Mesenchymal stem cell (in vitro differentiated cells and primary cell): ENCODE data around the gene GGN. TPM values are rescaled to one million over a fixed set of nuclear protein-coding genes. Genes with fewer than 3 reads are reported as not detected.

Experiments
- DNase-seq: peaks from one replicate; pipeline ENCODE4 v3.0.0-alpha.2; 2013
- H2AFZ ChIP-seq: one replicate; pipeline ENCODE4 v1.6.1; 2013; ENCODE audit warnings: low read depth, mild to moderate bottlenecking, control low read depth, inconsistent platforms, low read length, moderate library complexity
- H2AK5ac ChIP-seq: 2 replicates; pipeline ENCODE4 v1.6.1; 2013; ENCODE audit warnings: low read length, moderate library complexity, mild to moderate bottlenecking, inconsistent platforms; ENCODE audit not compliant: severe bottlenecking
- H2BK120ac ChIP-seq: one replicate; pipeline ENCODE4 v1.6.1; 2013; ENCODE audit warnings: low read depth, mild to moderate bottlenecking, inconsistent platforms, low read length, moderate library complexity
- H2BK12ac ChIP-seq, 2 experiments: one replicate each; pipeline ENCODE4 v1.6.1; 2013; ENCODE audit warnings: inconsistent platforms in 2 of 2, low read length in 2 of 2, mild to moderate bottlenecking in 2 of 2, moderate library complexity in 2 of 2, control low read depth in 1 of 2
- H2BK15ac ChIP-seq: one replicate; pipeline ENCODE4 v1.6.1; 2013; ENCODE audit warnings: mild to moderate bottlenecking, low read depth, inconsistent platforms; ENCODE audit not compliant: poor library complexity, severe bottlenecking
- H2BK5ac ChIP-seq: 2 replicates; pipeline ENCODE4 v1.6.1; 2013; ENCODE audit warnings: low read depth, mild to moderate bottlenecking, low read length, control low read depth, inconsistent platforms; ENCODE audit not compliant: poor library complexity, severe bottlenecking
- H3K14ac ChIP-seq, 2 experiments: one replicate each; pipeline ENCODE4 v1.6.1; 2013; ENCODE audit warnings: inconsistent platforms in 2 of 2, low read length in 2 of 2, control low read depth in 1 of 2, mild to moderate bottlenecking in 1 of 2, moderate library complexity in 1 of 2
- H3K18ac ChIP-seq, 2 experiments: one replicate each; pipeline ENCODE4 v1.6.1; 2013; ENCODE audit warnings: inconsistent platforms in 2 of 2, low read length in 2 of 2, control low read depth in 1 of 2, low read depth in 1 of 2, mild to moderate bottlenecking in 1 of 2
- H3K23ac ChIP-seq, 2 experiments: one replicate each; pipeline ENCODE4 v1.6.1; 2013; ENCODE audit warnings: inconsistent platforms in 2 of 2, low read length in 2 of 2, mild to moderate bottlenecking in 2 of 2, moderate library complexity in 2 of 2, control low read depth in 1 of 2
- H3K27ac ChIP-seq: 2 replicates; pipeline ENCODE4 v1.5.1; 2013; ENCODE audit warnings: mild to moderate bottlenecking, moderate library complexity, low read length, control low read depth, inconsistent platforms; ENCODE audit not compliant: poor library complexity, severe bottlenecking
- H3K27me3 ChIP-seq, 2 experiments: 2 replicates each; pipeline versions ENCODE4 v1.6.1 to v1.7.0; 2013; ENCODE audit warnings: low read length in 2 of 2, mild to moderate bottlenecking in 2 of 2, moderate library complexity in 2 of 2, control low read depth in 1 of 2, inconsistent platforms in 1 of 2; ENCODE audit not compliant: control insufficient read depth in 1 of 2, insufficient read depth in 1 of 2
- H3K36me3 ChIP-seq, 2 experiments: 2 replicates each; pipeline versions ENCODE4 v1.6.1 to v1.7.0; 2013; ENCODE audit warnings: low read length in 2 of 2, control low read depth in 1 of 2, inconsistent platforms in 1 of 2, low read depth in 1 of 2, mild to moderate bottlenecking in 1 of 2; ENCODE audit not compliant: insufficient read depth in 2 of 2, control insufficient read depth in 1 of 2
- H3K4ac ChIP-seq, 2 experiments: one replicate each; pipeline ENCODE4 v1.6.1; 2013; ENCODE audit warnings: inconsistent platforms in 2 of 2, low read length in 2 of 2, mild to moderate bottlenecking in 2 of 2, moderate library complexity in 2 of 2, control low read depth in 1 of 2, low read depth in 1 of 2
- H3K4me1 ChIP-seq: 2 replicates; pipeline ENCODE4 v1.6.1; 2013; ENCODE audit warnings: low read depth, low read length, control low read depth; ENCODE audit not compliant: control insufficient read depth, insufficient read depth
- H3K4me2 ChIP-seq: 2 replicates; pipeline ENCODE4 v1.6.1; 2013; ENCODE audit warnings: low read length, mild to moderate bottlenecking, inconsistent platforms; ENCODE audit not compliant: poor library complexity, severe bottlenecking
- H3K4me3 ChIP-seq, 2 experiments: 2 replicates each; pipeline versions ENCODE4 v1.5.1 to v1.7.0; 2013; ENCODE audit warnings: low read length in 2 of 2, mild to moderate bottlenecking in 2 of 2, control low read depth in 1 of 2, low read depth in 1 of 2; ENCODE audit not compliant: insufficient read depth in 1 of 2
- H3K79me1 ChIP-seq: replicated peaks from 2 replicates; pipeline ENCODE4 v1.6.1; 2013; ENCODE audit warnings: mild to moderate bottlenecking, control low read depth, low read length, inconsistent platforms; ENCODE audit not compliant: poor library complexity, severe bottlenecking
- H3K9ac ChIP-seq: 2 replicates; pipeline ENCODE4 v1.7.0; 2013; ENCODE audit warnings: mild to moderate bottlenecking, low read length, moderate library complexity
- H3K9me3 ChIP-seq: 2 replicates; pipeline ENCODE4 v1.7.0; 2013; ENCODE audit warnings: mild to moderate bottlenecking, low read length; ENCODE audit not compliant: control insufficient read depth
- H4K8ac ChIP-seq: one replicate; pipeline ENCODE4 v1.6.1; 2013; ENCODE audit warnings: inconsistent platforms, mild to moderate bottlenecking, low read length, moderate library complexity
- H4K91ac ChIP-seq: one replicate; pipeline ENCODE4 v1.6.1; 2013; ENCODE audit warnings: mild to moderate bottlenecking, low read length, inconsistent platforms
- WGBS: methylation state at CpG from one replicate; pipeline ENCODE4 v1.1.7; 2013; ENCODE audit warnings: mixed read lengths; 5-methylcytosine and 5-hydroxymethylcytosine counted together
- polyA plus RNA-seq, 2 experiments: library from polyadenylated mRNA; stranded (reverse); fragments of 200-250 nt; gene quantifications; one replicate each; pipeline ENCODE4 v1.2.3, GENCODE V29; 2013

Gene GGN
- 1.7 TPM for polyA plus RNA-seq (2013, experiment 1 of 2)
- 1.5 TPM for polyA plus RNA-seq (2013, experiment 2 of 2)

- Histone ChIP-seq H3K18ac (peak within 1 kb of the TSS; percentile 88 to 93), H2AFZ (peak within 1 kb of the TSS; percentile 60)
- WGBS: 7% methylated on average over 51 of the region's 51 CpGs
Measured at GRCh38 chr19:38387550-38388348, at the start of gene GGN. TSS of gene GGN (minus strand) at chr19:38388034. CDS start at chr19:38387261, 773 bp downstream.

GRCh38 chr19:38437295-38437694 lies 49.5 kb upstream of the GGN start:
- Histone ChIP-seq H3K27ac (no peak overlapping the region), H3K18ac (no peak overlapping the region), H3K14ac (no peak overlapping the region), H2BK120ac (no peak overlapping the region), H3K4me2 (no peak overlapping the region), H3K4ac (no peak overlapping the region), H4K91ac (no peak overlapping the region), H3K79me1 (no peaks in the 10 kb centered on the region), H2AK5ac (no peak overlapping the region), H2BK5ac (no peak overlapping the region), H3K9me3 (no peaks in the 10 kb centered on the region), H2BK12ac (no peak overlapping the region), H3K23ac (no peak overlapping the region), H3K4me3 (no peak overlapping the region), H2AFZ (no peak overlapping the region), H3K4me1 (no peaks in the 10 kb centered on the region), H3K9ac (no peak overlapping the region), H2BK15ac (no peak overlapping the region), H3K36me3 (no peaks in the 10 kb centered on the region), H3K27me3 (peaks cover 27 to 32% of the 10 kb centered on the region in 2 experiments), H4K8ac (no peak overlapping the region)
- no peak for DNase-seq
- WGBS: 86% methylated on average over 6 of the region's 6 CpGs

More at GRCh38 chr19:38387550-38388348, at the start of gene GGN:
- Histone ChIP-seq H3K9ac (peak within 1 kb of the TSS; percentile 89), H2BK120ac (peak within 1 kb of the TSS; percentile 95), H3K79me1 (peaks cover 31% of the 10 kb centered on the region), H3K23ac (peak within 1 kb of the TSS in 1 of 2 experiments; percentile 14), H4K91ac (peak within 1 kb of the TSS; percentile 82), H3K14ac (peak within 1 kb of the TSS in 1 of 2 experiments; percentile 85), H2BK15ac (peak within 1 kb of the TSS; percentile 84), H3K4me2 (peak within 1 kb of the TSS; percentile 100), H2BK12ac (peak within 1 kb of the TSS; percentile 49 to 92), H2BK5ac (peak within 1 kb of the TSS; percentile 77), H4K8ac (peak within 1 kb of the TSS; percentile 73), H3K4me1 (peaks cover 41% of the 10 kb centered on the region), H3K36me3 (peaks cover 39 to 49% of the 10 kb centered on the region in 2 experiments), H3K9me3 (no peaks in the 10 kb centered on the region), H3K4me3 (peak within 1 kb of the TSS; percentile 81 to 90), H2AK5ac (peak within 1 kb of the TSS; percentile 91), H3K27ac (peak within 1 kb of the TSS; percentile 84), H3K27me3 (no peaks in the 10 kb centered on the region), H3K4ac (peak within 1 kb of the TSS; percentile 83 to 99)
- peak; percentile 98 for DNase-seq

- no peak overlapping the region for H3K4ac ChIP-seq
- H2AFZ ChIP-seq: no peak overlapping the region
- H3K36me3 ChIP-seq: no peaks in the 10 kb centered on the region
- H2BK5ac ChIP-seq: no peak overlapping the region
- H3K23ac ChIP-seq: no peak overlapping the region
- H3K4me3 ChIP-seq: no peak overlapping the region
- H2AK5ac ChIP-seq: no peak overlapping the region
- no peak overlapping the region for H4K8ac ChIP-seq
- no peaks in the 10 kb centered on the region for H3K79me1 ChIP-seq
- no peak overlapping the region for H3K9ac ChIP-seq
- no peak overlapping the region for H3K18ac ChIP-seq
- no peaks in the 10 kb centered on the region for H3K4me1 ChIP-seq
- 22% methylated on average over 9 of the region's 13 CpGs for WGBS
- H3K27me3 ChIP-seq: peaks cover 21 to 41% of the 10 kb centered on the region in 2 experiments
- H3K4me2 ChIP-seq: no peak overlapping the region
- no peak overlapping the region for H3K27ac ChIP-seq
- H4K91ac ChIP-seq: no peak overlapping the region
- H2BK15ac ChIP-seq: no peak overlapping the region
- no peak overlapping the region for H3K14ac ChIP-seq
- no peak for DNase-seq
- H3K9me3 ChIP-seq: no peaks in the 10 kb centered on the region
- no peak overlapping the region for H2BK120ac ChIP-seq
- no peak overlapping the region for H2BK12ac ChIP-seq
Measured at GRCh38 chr19:38434549-38435051, 46.8 kb upstream of the GGN start.

- H3K9ac ChIP-seq: no peak within 1 kb of the TSS
- H3K4ac ChIP-seq: no peak within 1 kb of the TSS
- H2BK15ac ChIP-seq: no peak within 1 kb of the TSS
- no peak within 1 kb of the TSS for H2BK12ac ChIP-seq
- H3K27me3 ChIP-seq: peaks cover 25 to 49% of the 10 kb centered on the region in 2 experiments
- no peak within 1 kb of the TSS for H3K4me2 ChIP-seq
- H2BK5ac ChIP-seq: no peak within 1 kb of the TSS
- no peaks in the 10 kb centered on the region for H3K9me3 ChIP-seq
- no peak within 1 kb of the TSS for H2AFZ ChIP-seq
- H3K4me1 ChIP-seq: no peaks in the 10 kb centered on the region
- H2AK5ac ChIP-seq: no peak within 1 kb of the TSS
- no peak for DNase-seq
- no peak within 1 kb of the TSS for H3K23ac ChIP-seq
- no peak within 1 kb of the TSS for H2BK120ac ChIP-seq
- H3K4me3 ChIP-seq: no peak within 1 kb of the TSS
- no peak within 1 kb of the TSS for H3K14ac ChIP-seq
- no peaks in the 10 kb centered on the region for H3K36me3 ChIP-seq
- no peak within 1 kb of the TSS for H4K91ac ChIP-seq
- 21% methylated on average over 13 of the region's 20 CpGs for WGBS
- no peak within 1 kb of the TSS for H3K27ac ChIP-seq
- no peak within 1 kb of the TSS for H3K18ac ChIP-seq
- H4K8ac ChIP-seq: no peak within 1 kb of the TSS
- H3K79me1 ChIP-seq: no peaks in the 10 kb centered on the region
Measured at GRCh38 chr19:38433268-38433733, 45.5 kb upstream of the GGN start, which contains the start of gene RYR1. TSS of gene RYR1 (plus strand) at chr19:38433691. CDS start at chr19:38433830, 139 bp downstream.
